T-cell (primary cell): Measurements from ENCODE around the gene MDM1. TPM values are rescaled to one million over a fixed set of nuclear protein-coding genes. Genes with fewer than 3 reads are reported as not detected.

Source experiments
- ATAC-seq, 4 experiments: fragments of 200-7000 bp in 3 of 4; fragments of 150-1000 bp in 1 of 4; cut with Tn5 transposase; replicated peaks in 1 of 4; 1 replicate in 3 of 4; 2 replicates in 1 of 4; pipeline ENCODE4 v1.10.0; 2021; ENCODE audit warnings: moderate library complexity in 3 of 4, mild to moderate bottlenecking in 2 of 4, moderate number of reproducible peaks in 1 of 4
- CTCF ChIA-PET, 2 donors: fragments of 300-600 bp; sonication (Branson Sonifier 250); formaldehyde crosslinking; loops; one replicate each; lab custom pipeline; 2022; ENCODE audit warnings: antibody characterized with exemption in 2 of 2; lab: Charles Lee
- POLR2A ChIA-PET, 2 donors: fragments of 300-600 bp; sonication (Branson Sonifier 250); formaldehyde crosslinking; loops; one replicate each; lab custom pipeline; 2022; ENCODE audit warnings: antibody characterized with exemption in 2 of 2; lab: Charles Lee
- DNase-seq, 35 experiments: peaks; one replicate each; pipeline versions ENCODE4 v3.0.0 to v3.0.0-alpha.2; 2013 to 2023
- H3K27ac ChIP-seq: one replicate; pipeline ENCODE4 v1.5.1; 2013; ENCODE audit warnings: low read length
- H3K27me3 ChIP-seq, 2 experiments: replicated peaks in 1 of 2; 1 replicate in 1 of 2; 2 replicates in 1 of 2; pipeline versions ENCODE4 v1.6.1 to v1.7.0; 2013; ENCODE audit warnings: low read length in 1 of 2, mixed read lengths in 1 of 2; ENCODE audit not compliant: control insufficient read depth in 2 of 2, insufficient read depth in 2 of 2; ENCODE audit errors: extremely low read depth in 1 of 2
- H3K36me3 ChIP-seq, 2 donors: 1 replicate in 1 of 2; 2 replicates in 1 of 2; pipeline versions ENCODE4 v1.6.1 to v1.7.0; 2013; ENCODE audit warnings: low read length in 1 of 2; ENCODE audit not compliant: control insufficient read depth in 2 of 2, insufficient read depth in 1 of 2; ENCODE audit errors: extremely low read depth in 1 of 2
- H3K4me1 ChIP-seq, 2 experiments: 1 replicate in 1 of 2; 2 replicates in 1 of 2; pipeline versions ENCODE4 v1.6.1 to v1.7.0; 2013; ENCODE audit warnings: low read length in 2 of 2, mixed read lengths in 1 of 2; ENCODE audit not compliant: insufficient read depth in 2 of 2, control insufficient read depth in 1 of 2; ENCODE audit errors: extremely low read depth in 1 of 2
- H3K4me3 ChIP-seq, 2 donors: 1 replicate in 1 of 2; 2 replicates in 1 of 2; pipeline versions ENCODE4 v1.5.1 to v1.7.0; 2013; ENCODE audit warnings: mild to moderate bottlenecking in 2 of 2, low read length in 1 of 2, moderate library complexity in 1 of 2; ENCODE audit not compliant: control insufficient read depth in 1 of 2; ENCODE audit errors: extremely low read depth in 1 of 2
- H3K9me3 ChIP-seq: 2 replicates; pipeline ENCODE4 v1.7.0; 2013
- H3K27ac Mint-ChIP-seq, 2 donors: one replicate each; pipeline ENCODE4 v1.8.0; 2020 to 2021; ENCODE audit warnings: mild to moderate bottlenecking in 2 of 2, mixed read lengths in 2 of 2
- H3K27me3 Mint-ChIP-seq, 2 donors: one replicate each; pipeline ENCODE4 v1.8.0; 2021 to 2022; ENCODE audit warnings: mixed read lengths in 2 of 2
- H3K36me3 Mint-ChIP-seq: one replicate; pipeline ENCODE4 v1.8.0; 2021; ENCODE audit warnings: mixed read lengths
- H3K4me1 Mint-ChIP-seq, 3 donors: one replicate each; pipeline ENCODE4 v1.8.0; 2020 to 2022; ENCODE audit warnings: mixed read lengths in 3 of 3, mild to moderate bottlenecking in 1 of 3
- H3K4me3 Mint-ChIP-seq, 3 donors: one replicate each; pipeline ENCODE4 v1.8.0; 2020 to 2022; ENCODE audit warnings: mild to moderate bottlenecking in 3 of 3, mixed read lengths in 3 of 3, moderate library complexity in 3 of 3
- H3K9me3 Mint-ChIP-seq, 3 donors: one replicate each; pipeline ENCODE4 v1.8.0; 2020 to 2022; ENCODE audit warnings: mixed read lengths in 3 of 3
- WGBS: methylation state at CpG from one replicate; pipeline ENCODE4 v1.1.5; 2013; ENCODE audit warnings: missing lambda C conversion rate; ENCODE audit not compliant: insufficient coverage; 5-methylcytosine and 5-hydroxymethylcytosine counted together
- total RNA-seq, 35 experiments: library from RNA in 6 of 35; stranded (reverse) in 6 of 35; fragments of 120-200 nt in 1 of 35; gene quantifications; one replicate each; pipeline versions ENCODE4 v1.2.1 to v1.2.4 and lab custom pipeline; 2013 to 2026

MDM1 gene
- total RNA-seq, 5 donors from 2014 or later (not counting 1 experiment from before 2014, with no cell fraction given): 21.1 to 25.7 (median 23.8) TPM

DNA sequence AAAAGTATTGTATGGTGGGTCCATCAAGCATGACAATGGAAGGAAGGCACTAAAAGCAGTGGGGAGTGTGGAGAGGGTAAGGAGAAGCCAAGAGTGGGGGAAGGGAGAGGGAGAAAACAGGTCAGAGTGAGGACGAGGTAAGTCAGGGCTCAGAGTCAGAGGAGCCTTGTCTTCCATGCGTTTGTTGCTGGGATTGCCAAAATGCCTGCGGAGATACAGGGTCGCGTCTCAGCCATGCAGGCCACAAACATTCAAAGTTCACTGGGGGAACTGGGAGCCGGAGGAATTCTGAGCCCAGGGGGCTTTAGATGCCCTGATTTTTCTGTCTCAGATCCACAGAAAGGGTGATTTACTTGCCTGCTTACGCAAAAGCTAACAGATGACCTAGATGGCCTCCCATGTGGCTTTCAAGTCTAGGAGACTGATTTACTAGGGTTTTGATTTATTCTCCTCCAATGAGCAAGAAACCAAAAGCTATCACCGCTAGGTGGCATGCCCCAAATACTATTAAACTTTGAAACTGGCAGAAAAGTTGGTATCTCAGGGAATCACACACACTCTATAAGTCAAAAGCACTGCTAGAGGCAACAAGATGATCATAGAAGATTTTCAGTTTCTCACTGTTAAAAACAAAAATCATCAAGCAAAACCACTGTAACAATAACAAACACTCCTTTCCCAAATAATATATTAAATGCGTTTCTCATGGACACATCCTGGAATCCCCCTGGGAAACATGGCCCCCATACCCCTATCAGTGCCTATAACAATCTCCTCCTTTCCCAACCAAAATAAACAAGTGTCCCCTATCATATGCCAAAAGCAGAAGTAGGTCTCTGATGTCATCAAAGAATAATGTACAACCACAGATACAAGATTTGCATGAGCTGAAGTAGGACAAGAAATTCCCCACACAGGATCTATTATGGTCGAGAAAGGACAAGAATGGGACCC is 26.6 kb upstream of the MDM1 start:
- 74% methylated on average over 9 of the region's 10 CpGs for WGBS
- Mint-ChIP-seq H3K4me1 (peaks cover 22 to 36% (median 29%) of the 10 kb centered on the region in 3 donors), H3K27me3 (no peaks in the 10 kb centered on the region), H3K4me3 (no peak overlapping the region), H3K36me3 (no peaks in the 10 kb centered on the region), H3K27ac (peak overlapping the region; percentile 22 to 57), H3K9me3 (no peaks in the 10 kb centered on the region)
- ATAC-seq: peak; percentile 83 to 93 (median 88)
- Histone ChIP-seq H3K36me3 (no peaks in the 10 kb centered on the region), H3K4me3 (no peak overlapping the region), H3K4me1 (peaks cover 15% of the 10 kb centered on the region in 2 experiments), H3K27ac (no peak overlapping the region), H3K27me3 (no peaks in the 10 kb centered on the region), H3K9me3 (no peaks in the 10 kb centered on the region)
- ChIA-PET POLR2A (interaction anchor here (0.5 to 1.0 kb wide), 5 partner anchors 17 to 285 kb away, joined by 3 to 5 read pairs (median 3); no protein-coding TSS in a partner anchor), CTCF (interaction anchor here (0.5 to 1.8 kb wide), 23 partner anchors 18 to 895 kb away, joined by 3 to 17 read pairs (median 4); partner anchors contain the start of genes MDM2 (in 1 of the 2), NUP107 (in 1 of the 2) and SLC35E3 (in 1 of the 2))
- DNase-seq: peak; percentile 20 to 83 (median 61)

GRCh38 chr12:68356986-68357385 is 24.8 kb upstream of the MDM1 start:
- Mint-ChIP-seq H3K27me3 (no peaks in the 10 kb centered on the region), H3K27ac (no peak overlapping the region), H3K9me3 (no peaks in the 10 kb centered on the region), H3K4me1 (peaks cover 13 to 20% (median 13%) of the 10 kb centered on the region in 3 donors), H3K36me3 (no peaks in the 10 kb centered on the region), H3K4me3 (no peak overlapping the region)
- ATAC-seq (no peak), DNase-seq (no peak)
- Histone ChIP-seq H3K4me1 (peaks cover 3 to 7% of the 10 kb centered on the region in 2 experiments), H3K4me3 (no peak overlapping the region), H3K9me3 (no peaks in the 10 kb centered on the region), H3K27me3 (no peaks in the 10 kb centered on the region), H3K27ac (no peak overlapping the region), H3K36me3 (no peaks in the 10 kb centered on the region)
- whole genome bisulfite sequencing: no CpG with 5 or more reads among the region's 1 CpG
- ChIA-PET POLR2A (interaction anchor here in 1 of 2 donors (0.5 kb wide), 1 partner anchor 94 kb away, joined by 7 read pairs; no protein-coding TSS in a partner anchor), CTCF (interaction anchor here (0.6 to 1.6 kb wide), 7 partner anchors 8 to 518 kb away, joined by 3 to 5 read pairs (median 3); no protein-coding TSS in a partner anchor)

DNA sequence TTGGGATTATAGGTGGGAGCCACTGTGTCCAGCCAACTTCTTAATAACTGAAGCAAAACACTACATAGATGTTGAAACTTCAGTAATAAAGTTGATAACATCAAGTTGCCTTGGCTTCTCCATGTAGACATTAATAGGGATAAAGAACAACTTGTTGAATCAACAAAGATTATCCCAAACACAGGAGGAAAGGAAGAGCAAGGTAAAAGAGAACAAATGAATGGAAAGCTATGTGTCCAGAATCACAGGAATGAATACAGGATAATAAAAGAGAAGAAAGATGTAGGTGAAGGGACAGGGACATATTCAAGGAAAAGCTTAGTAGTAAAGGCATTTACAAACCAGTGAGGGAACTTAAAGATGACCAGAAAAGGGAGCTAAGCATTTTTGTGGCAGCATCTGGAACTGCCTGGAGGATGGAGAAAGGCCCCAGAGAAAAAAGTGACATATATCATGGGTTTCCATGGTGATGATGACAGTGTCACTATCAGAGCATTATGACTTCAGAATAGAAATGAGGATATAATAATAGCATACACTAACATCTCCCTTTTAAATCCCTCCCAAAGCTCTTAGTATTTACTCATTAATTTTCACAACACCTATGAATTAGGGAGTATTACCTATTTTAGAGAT is 24.0 kb upstream of the MDM1 start:
- no peak overlapping the region for H3K4me3 ChIP-seq
- no peak for DNase-seq
- no peak for ATAC-seq
- H3K4me1 Mint-ChIP-seq: peaks cover 11 to 16% (median 13%) of the 10 kb centered on the region in 3 donors
- H3K9me3 Mint-ChIP-seq: no peaks in the 10 kb centered on the region
- no peaks in the 10 kb centered on the region for H3K36me3 Mint-ChIP-seq
- H3K27ac ChIP-seq: no peak overlapping the region
- peaks cover 3 to 7% of the 10 kb centered on the region in 2 experiments for H3K4me1 ChIP-seq
- ChIA-PET POLR2A (interaction anchor here in 1 of 2 donors (0.6 to 0.7 kb wide), 3 partner anchors 117 to 316 kb away, joined by 4 to 9 read pairs (median 5); no protein-coding TSS in a partner anchor), CTCF (interaction anchor here (0.5 to 1.6 kb wide), 11 partner anchors 9 to 390 kb away, joined by 3 to 7 read pairs (median 3); no protein-coding TSS in a partner anchor)
- no peaks in the 10 kb centered on the region for H3K27me3 ChIP-seq
- H3K36me3 ChIP-seq: no peaks in the 10 kb centered on the region
- H3K27me3 Mint-ChIP-seq: no peaks in the 10 kb centered on the region
- H3K4me3 Mint-ChIP-seq: no peak overlapping the region
- no peak overlapping the region for H3K27ac Mint-ChIP-seq
- no peaks in the 10 kb centered on the region for H3K9me3 ChIP-seq

- no peaks in the 10 kb centered on the region for H3K27me3 Mint-ChIP-seq
- no peaks in the 10 kb centered on the region for H3K36me3 Mint-ChIP-seq
- no peak for DNase-seq
- H3K27ac Mint-ChIP-seq: no peak overlapping the region
- CTCF ChIA-PET: interaction anchor here in 1 of 2 donors (1.1 kb wide), 1 partner anchor 309 kb away, joined by 3 read pairs; no protein-coding TSS in a partner anchor
- POLR2A ChIA-PET: no interaction called here
- no peak for ATAC-seq
- Histone ChIP-seq H3K4me3 (no peak overlapping the region), H3K36me3 (no peaks in the 10 kb centered on the region), H3K4me1 (peaks cover 3 to 7% of the 10 kb centered on the region in 2 experiments), H3K9me3 (no peaks in the 10 kb centered on the region), H3K27ac (no peak overlapping the region), H3K27me3 (no peaks in the 10 kb centered on the region)
- peaks cover 11 to 15% (median 13%) of the 10 kb centered on the region in 3 donors for H3K4me1 Mint-ChIP-seq
- no peaks in the 10 kb centered on the region for H3K9me3 Mint-ChIP-seq
- no peak overlapping the region for H3K4me3 Mint-ChIP-seq
- no CpG with 5 or more reads among the region's 4 CpGs for WGBS
Measured at GRCh38 chr12:68354977-68355541, 22.9 kb upstream of the MDM1 start.

DNA sequence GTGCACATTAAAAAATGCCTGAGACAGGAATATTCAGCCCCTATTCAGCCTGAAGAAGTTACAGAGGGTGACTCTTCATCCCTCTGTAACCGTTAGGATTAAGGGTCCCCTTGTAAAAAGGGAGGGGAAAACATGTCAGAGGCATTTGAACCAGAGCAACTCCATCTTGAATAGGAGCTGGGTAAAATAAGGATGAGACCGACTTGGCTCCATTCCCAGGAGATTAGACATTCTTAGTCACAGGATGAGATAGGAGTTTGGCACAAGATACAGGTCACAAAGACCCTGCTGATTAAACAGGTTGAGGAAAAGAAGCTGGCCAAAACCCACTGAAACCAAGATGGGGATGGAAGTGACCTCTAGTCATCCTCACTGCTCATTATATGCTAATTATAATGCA is 19.9 kb upstream of the MDM1 start:
- ChIA-PET CTCF (interaction anchor here in 1 of 2 donors (0.5 kb wide), 1 partner anchor 8 kb away, joined by 4 read pairs; no protein-coding TSS in a partner anchor), POLR2A (no interaction called here)
- DNase-seq: no peak
- no peak overlapping the region for H3K27ac ChIP-seq
- no peaks in the 10 kb centered on the region for H3K36me3 Mint-ChIP-seq
- no peaks in the 10 kb centered on the region for H3K27me3 Mint-ChIP-seq
- peaks cover 0 to 2% of the 10 kb centered on the region in 2 experiments for H3K27me3 ChIP-seq
- no peaks in the 10 kb centered on the region for H3K9me3 ChIP-seq
- H3K4me1 Mint-ChIP-seq: peaks cover 0 to under 1% (median 0%) of the 10 kb centered on the region in 3 donors
- no peak for ATAC-seq
- no peak overlapping the region for H3K4me3 ChIP-seq
- WGBS: no CpG with 5 or more reads among the region's 2 CpGs
- no peaks in the 10 kb centered on the region for H3K9me3 Mint-ChIP-seq
- no peaks in the 10 kb centered on the region for H3K4me1 ChIP-seq
- H3K27ac Mint-ChIP-seq: no peak overlapping the region
- H3K4me3 Mint-ChIP-seq: no peak overlapping the region
- no peaks in the 10 kb centered on the region for H3K36me3 ChIP-seq
